Measurements from ENCODE around the gene PITRM1. TPM values are rescaled to one million over a fixed set of nuclear protein-coding genes. Genes with fewer than 3 reads are reported as not detected.

The PITRM1 gene
- total RNA-seq, 1 donor from 2014 or later, result 80.4 TPM

DNA sequence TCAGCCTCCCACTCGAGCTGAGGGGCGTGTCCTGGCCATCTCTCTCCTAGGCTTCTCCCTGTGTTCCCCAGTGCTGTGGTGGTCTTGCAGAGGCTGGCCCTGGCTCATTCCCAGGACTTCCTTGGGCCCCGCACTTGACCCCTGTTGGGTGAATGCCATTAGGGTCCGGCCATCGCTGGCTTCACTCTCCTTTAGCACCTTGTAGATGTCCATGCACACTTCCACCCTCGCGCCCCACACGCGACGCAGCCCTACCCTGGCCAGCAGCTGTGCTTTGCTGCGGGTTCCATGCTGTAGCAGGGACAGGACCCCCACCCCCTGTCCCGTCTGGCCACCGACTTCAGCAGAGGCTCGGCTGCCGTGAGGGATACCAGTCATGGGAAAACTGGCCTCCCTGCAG is 46.3 kb downstream of the PITRM1 start:
- Histone ChIP-seq H4K20me1 (ENCODE audit: insufficient read depth, low read length) (peaks cover 37% of the 10 kb centered on the region), H3K79me2 (ENCODE audit: insufficient read depth, low read length) (peaks cover 30% of the 10 kb centered on the region), H3K9me3 (ENCODE audit: insufficient read depth, low read depth, low read length) (no peaks in the 10 kb centered on the region), H3K27ac (ENCODE audit: low read depth, low read length) (no peak overlapping the region), H3K27me3 (ENCODE audit: insufficient read depth, low read length) (no peaks in the 10 kb centered on the region), H3K4me1 (ENCODE audit: insufficient read depth, low read length) (peaks cover 8% of the 10 kb centered on the region), H3K36me3 (ENCODE audit: insufficient read depth, low read length) (peaks cover 33% of the 10 kb centered on the region), H3K9ac (ENCODE audit: low read length) (no peak overlapping the region), H3K4me3 (ENCODE audit: insufficient read depth, low read depth, low read length) (no peak overlapping the region), H3K4me2 (ENCODE audit: low read length) (no peak overlapping the region), H2AFZ (ENCODE audit: low read depth, low read length) (no peak overlapping the region)
- Mint-ChIP-seq H3K27me3 (ENCODE audit: low read depth, unreplicated experiment) (no peaks in the 10 kb centered on the region), H3K4me3 (ENCODE audit: unreplicated experiment) (peak overlapping the region; percentile 34), H3K4me1 (ENCODE audit: low read depth, unreplicated experiment) (peaks cover 15% of the 10 kb centered on the region), H3K36me3 (ENCODE audit: low read depth, unreplicated experiment) (peaks cover 30% of the 10 kb centered on the region), H3K9me3 (ENCODE audit: unreplicated experiment) (no peaks in the 10 kb centered on the region), H3K27ac (ENCODE audit: unreplicated experiment) (no peak overlapping the region)
- FAIRE-seq, result no peak
- TF ChIP-seq EZH2 (IDR thresholded peaks at IDR 0.05; ENCODE audit: insufficient read depth, low read length), result no peak
- DNase-seq (ENCODE audit: low read depth), result no peak

DNA sequence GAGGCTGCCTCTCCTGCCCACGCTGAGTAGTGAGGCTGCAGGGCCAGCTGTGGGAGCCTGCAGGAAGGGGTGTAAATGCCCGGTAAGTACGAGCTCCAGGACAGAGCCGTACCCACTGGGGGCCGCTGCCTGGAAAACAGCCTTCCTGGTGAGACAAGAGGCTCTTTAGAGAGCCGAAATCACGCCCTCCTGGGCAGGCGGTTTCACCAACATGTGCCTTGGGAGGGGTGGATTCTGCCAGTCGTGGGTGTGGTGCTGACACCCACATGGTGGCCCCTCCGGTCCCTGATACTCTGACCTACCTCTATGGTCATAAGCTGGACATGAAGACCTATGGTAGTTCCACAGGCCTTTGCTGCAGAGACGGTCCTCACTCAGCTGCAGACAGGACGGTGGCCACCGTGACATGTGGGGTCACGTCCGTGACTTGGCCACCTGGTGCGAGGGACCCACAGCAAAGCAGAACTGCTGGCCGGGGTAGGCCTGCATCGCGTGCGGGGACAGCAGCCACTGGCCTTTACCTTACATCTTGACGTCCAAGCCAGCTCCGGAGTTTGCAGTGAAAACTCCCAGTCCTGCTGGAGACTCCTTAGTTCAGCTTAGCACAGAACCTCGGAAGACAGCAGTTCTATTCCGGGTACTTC is 46.9 kb downstream of the PITRM1 start:
- Histone ChIP-seq H3K79me2 (ENCODE audit: insufficient read depth, low read length) (peaks cover 30% of the 10 kb centered on the region), H3K4me3 (ENCODE audit: insufficient read depth, low read depth, low read length) (no peak overlapping the region), H3K4me1 (ENCODE audit: insufficient read depth, low read length) (peaks cover 8% of the 10 kb centered on the region), H3K36me3 (ENCODE audit: insufficient read depth, low read length) (peaks cover 37% of the 10 kb centered on the region), H3K9ac (ENCODE audit: low read length) (no peak overlapping the region), H4K20me1 (ENCODE audit: insufficient read depth, low read length) (peaks cover 35% of the 10 kb centered on the region), H3K9me3 (ENCODE audit: insufficient read depth, low read depth, low read length) (no peaks in the 10 kb centered on the region), H3K27ac (ENCODE audit: low read depth, low read length) (no peak overlapping the region), H3K4me2 (ENCODE audit: low read length) (no peak overlapping the region), H3K27me3 (ENCODE audit: insufficient read depth, low read length) (no peaks in the 10 kb centered on the region), H2AFZ (ENCODE audit: low read depth, low read length) (no peak overlapping the region)
- TF ChIP-seq, protein P1, sequence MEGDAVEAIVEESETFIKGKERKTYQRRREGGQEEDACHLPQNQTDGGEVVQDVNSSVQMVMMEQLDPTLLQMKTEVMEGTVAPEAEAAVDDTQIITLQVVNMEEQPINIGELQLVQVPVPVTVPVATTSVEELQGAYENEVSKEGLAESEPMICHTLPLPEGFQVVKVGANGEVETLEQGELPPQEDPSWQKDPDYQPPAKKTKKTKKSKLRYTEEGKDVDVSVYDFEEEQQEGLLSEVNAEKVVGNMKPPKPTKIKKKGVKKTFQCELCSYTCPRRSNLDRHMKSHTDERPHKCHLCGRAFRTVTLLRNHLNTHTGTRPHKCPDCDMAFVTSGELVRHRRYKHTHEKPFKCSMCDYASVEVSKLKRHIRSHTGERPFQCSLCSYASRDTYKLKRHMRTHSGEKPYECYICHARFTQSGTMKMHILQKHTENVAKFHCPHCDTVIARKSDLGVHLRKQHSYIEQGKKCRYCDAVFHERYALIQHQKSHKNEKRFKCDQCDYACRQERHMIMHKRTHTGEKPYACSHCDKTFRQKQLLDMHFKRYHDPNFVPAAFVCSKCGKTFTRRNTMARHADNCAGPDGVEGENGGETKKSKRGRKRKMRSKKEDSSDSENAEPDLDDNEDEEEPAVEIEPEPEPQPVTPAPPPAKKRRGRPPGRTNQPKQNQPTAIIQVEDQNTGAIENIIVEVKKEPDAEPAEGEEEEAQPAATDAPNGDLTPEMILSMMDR (IDR thresholded peaks at IDR 0.05; ENCODE audit: insufficient read depth, low read depth, low read length), result no peak
- TF ChIP-seq EZH2 (IDR thresholded peaks at IDR 0.05; ENCODE audit: insufficient read depth, low read length), result no peak
- FAIRE-seq, result no peak
- Mint-ChIP-seq H3K27me3 (ENCODE audit: low read depth, unreplicated experiment) (no peaks in the 10 kb centered on the region), H3K36me3 (ENCODE audit: low read depth, unreplicated experiment) (peaks cover 30% of the 10 kb centered on the region), H3K9me3 (ENCODE audit: unreplicated experiment) (no peaks in the 10 kb centered on the region), H3K27ac (ENCODE audit: unreplicated experiment) (no peak overlapping the region), H3K4me3 (ENCODE audit: unreplicated experiment) (no peak overlapping the region), H3K4me1 (ENCODE audit: low read depth, unreplicated experiment) (peaks cover 15% of the 10 kb centered on the region)
- no peak for DNase-seq (ENCODE audit: low read depth)

DNA sequence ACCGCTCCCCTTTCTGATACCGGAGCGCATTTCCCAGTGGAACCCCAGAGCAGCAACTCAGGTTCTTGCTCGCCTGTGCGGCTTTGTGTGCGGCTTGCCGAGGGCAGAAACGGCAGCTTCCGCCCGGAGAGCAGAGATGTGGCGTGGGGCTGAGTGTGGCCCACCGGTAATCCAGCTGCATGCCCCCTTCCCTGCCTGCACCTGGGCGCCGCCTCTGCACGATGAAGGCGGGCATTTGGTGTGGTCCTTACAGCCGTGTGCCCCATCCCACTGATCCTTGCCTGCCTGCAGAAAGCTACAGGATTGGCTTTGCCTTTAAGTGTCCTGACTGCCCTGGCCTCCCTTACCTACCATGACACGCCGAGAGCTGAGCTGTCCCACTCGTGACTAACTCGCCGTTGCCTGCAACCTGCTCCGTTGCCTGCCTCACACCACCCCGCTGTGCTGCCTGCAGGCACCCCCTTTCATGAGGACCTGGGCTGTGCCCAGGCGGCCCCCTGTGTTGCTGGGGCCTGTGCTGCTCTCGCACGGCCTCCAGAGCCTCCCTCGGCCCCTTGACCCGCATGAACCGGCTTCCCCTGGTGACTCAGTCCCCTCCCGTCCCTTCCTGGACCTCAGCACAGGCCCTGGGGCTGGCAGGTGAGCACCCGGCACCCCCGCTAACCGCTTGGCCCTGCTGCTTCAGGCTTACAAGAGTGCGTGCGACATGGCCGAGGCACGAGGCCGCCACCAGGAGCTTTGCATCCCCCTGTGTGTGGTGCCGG is 48.0 kb downstream of the PITRM1 start:
- no peak overlapping the region for H3K27ac Mint-ChIP-seq (ENCODE audit: unreplicated experiment)

More for the DNA sequence above, 48.0 kb downstream of the PITRM1 start:
- FAIRE-seq (no peak), DNase-seq (ENCODE audit: low read depth) (no peak)
- no peaks in the 10 kb centered on the region for H3K9me3 Mint-ChIP-seq (ENCODE audit: unreplicated experiment)
- Histone ChIP-seq H2AFZ (ENCODE audit: low read depth, low read length) (no peak overlapping the region), H3K4me1 (ENCODE audit: insufficient read depth, low read length) (peaks cover 8% of the 10 kb centered on the region), H3K36me3 (ENCODE audit: insufficient read depth, low read length) (peaks cover 33% of the 10 kb centered on the region), H3K79me2 (ENCODE audit: insufficient read depth, low read length) (peaks cover 30% of the 10 kb centered on the region), H3K4me2 (ENCODE audit: low read length) (no peak overlapping the region), H3K27me3 (ENCODE audit: insufficient read depth, low read length) (no peaks in the 10 kb centered on the region), H4K20me1 (ENCODE audit: insufficient read depth, low read length) (peaks cover 34% of the 10 kb centered on the region), H3K9ac (ENCODE audit: low read length) (no peak overlapping the region), H3K9me3 (ENCODE audit: insufficient read depth, low read depth, low read length) (no peaks in the 10 kb centered on the region), H3K27ac (ENCODE audit: low read depth, low read length) (no peak overlapping the region), H3K4me3 (ENCODE audit: insufficient read depth, low read depth, low read length) (no peak overlapping the region)
- TF ChIP-seq, protein P1 (IDR thresholded peaks at IDR 0.05; ENCODE audit: insufficient read depth, low read depth, low read length), result no peak
- no peak for TF ChIP-seq EZH2 (IDR thresholded peaks at IDR 0.05; ENCODE audit: insufficient read depth, low read length)
- H3K27me3 Mint-ChIP-seq (ENCODE audit: low read depth, unreplicated experiment), result no peaks in the 10 kb centered on the region
- H3K4me3 Mint-ChIP-seq (ENCODE audit: unreplicated experiment), result no peak overlapping the region
- H3K36me3 Mint-ChIP-seq (ENCODE audit: low read depth, unreplicated experiment), result peaks cover 24% of the 10 kb centered on the region
- peaks cover 15% of the 10 kb centered on the region for H3K4me1 Mint-ChIP-seq (ENCODE audit: low read depth, unreplicated experiment)

Data from astrocyte (in vitro differentiated cells and primary cell).